H9 (cell line): Measurements from ENCODE around the gene SV2C. TPM values are rescaled to one million over a fixed set of nuclear protein-coding genes. Genes with fewer than 3 reads are reported as not detected.

Experiments
- DNase-seq: peaks from one replicate; pipeline ENCODE4 v3.0.0-alpha.2; 2017
- H2AFZ ChIP-seq: one replicate; pipeline ENCODE4 v1.6.1; 2013; ENCODE audit warnings: mild to moderate bottlenecking, low read length, control low read depth, moderate library complexity
- H2AK5ac ChIP-seq: 2 replicates; pipeline ENCODE4 v1.6.1; 2013; ENCODE audit warnings: low read length, control low read depth, mixed read lengths; ENCODE audit not compliant: insufficient read length
- H2BK120ac ChIP-seq: one replicate; pipeline ENCODE4 v1.6.1; 2013; ENCODE audit warnings: low read depth, mild to moderate bottlenecking, low read length, control low read depth, inconsistent platforms; ENCODE audit not compliant: poor library complexity, severe bottlenecking
- H2BK12ac ChIP-seq: 2 replicates; pipeline ENCODE4 v1.6.1; 2013; ENCODE audit warnings: low read length, control low read depth, mixed read lengths, low read depth; ENCODE audit not compliant: insufficient read length
- H2BK15ac ChIP-seq: 2 replicates; pipeline ENCODE4 v1.6.1; 2013; ENCODE audit warnings: low read depth, low read length, control low read depth
- H2BK20ac ChIP-seq: one replicate; pipeline ENCODE4 v1.6.1; 2013; ENCODE audit warnings: low read depth, mild to moderate bottlenecking, low read length, control low read depth, inconsistent platforms; ENCODE audit not compliant: poor library complexity, severe bottlenecking
- H2BK5ac ChIP-seq: 2 replicates; pipeline ENCODE4 v1.6.1; 2013; ENCODE audit warnings: low read length, control low read depth, mixed read lengths; ENCODE audit not compliant: insufficient read length
- H3K14ac ChIP-seq: 2 replicates; pipeline ENCODE4 v1.6.1; 2013; ENCODE audit warnings: low read length, control low read depth; ENCODE audit not compliant: insufficient read depth
- H3K18ac ChIP-seq: 2 replicates; pipeline ENCODE4 v1.6.1; 2013; ENCODE audit warnings: low read depth, mild to moderate bottlenecking, mixed read lengths, low read length, control low read depth; ENCODE audit not compliant: insufficient read length
- H3K23ac ChIP-seq: 2 replicates; pipeline ENCODE4 v1.6.1; 2013; ENCODE audit warnings: low read length, control low read depth, mixed read lengths, low read depth; ENCODE audit not compliant: insufficient read length
- H3K23me2 ChIP-seq: 2 replicates; pipeline ENCODE4 v1.6.1; 2013; ENCODE audit warnings: low read depth, mild to moderate bottlenecking, mixed read lengths, low read length, control low read depth; ENCODE audit not compliant: insufficient read length, poor library complexity, severe bottlenecking
- H3K27ac ChIP-seq: 2 replicates; pipeline ENCODE4 v1.5.1; 2013; ENCODE audit warnings: low read length, control low read depth, mixed read lengths, low read depth; ENCODE audit not compliant: insufficient read length
- H3K27me3 ChIP-seq: 2 replicates; pipeline ENCODE4 v1.6.1; 2013; ENCODE audit warnings: low read length, control low read depth, inconsistent platforms; ENCODE audit not compliant: insufficient read depth
- H3K4ac ChIP-seq: 2 replicates; pipeline ENCODE4 v1.6.1; 2013; ENCODE audit warnings: low read depth, mild to moderate bottlenecking, control low read depth, inconsistent platforms, low read length, moderate library complexity
- H3K4me1 ChIP-seq: 2 replicates; pipeline ENCODE4 v1.6.1; 2013; ENCODE audit warnings: low read length, control low read depth, inconsistent platforms; ENCODE audit not compliant: insufficient read depth
- H3K4me2 ChIP-seq: 2 replicates; pipeline ENCODE4 v1.6.1; 2013; ENCODE audit warnings: low read length, control low read depth, mixed read lengths; ENCODE audit not compliant: insufficient read length, insufficient read depth
- H3K56ac ChIP-seq: 2 replicates; pipeline ENCODE4 v1.6.1; 2013; ENCODE audit warnings: low read depth, mild to moderate bottlenecking, mixed read lengths, low read length, control low read depth; ENCODE audit not compliant: insufficient read length
- H3K79me1 ChIP-seq: 2 replicates; pipeline ENCODE4 v1.6.1; 2013; ENCODE audit warnings: low read depth, mild to moderate bottlenecking, moderate library complexity, low read length, control low read depth, inconsistent platforms; ENCODE audit not compliant: insufficient read depth, poor library complexity, severe bottlenecking
- H3K79me2 ChIP-seq: 2 replicates; pipeline ENCODE4 v1.6.1; 2013; ENCODE audit warnings: low read length, control low read depth, inconsistent platforms; ENCODE audit not compliant: insufficient read depth
- H3K9ac ChIP-seq: 2 replicates; pipeline ENCODE4 v1.6.1; 2013; ENCODE audit warnings: low read length, control low read depth, mixed read lengths; ENCODE audit not compliant: insufficient read length; ENCODE audit errors: extremely low read depth
- H3K9me3 ChIP-seq: one replicate; pipeline ENCODE4 v1.6.1; 2013; ENCODE audit warnings: low read depth, low read length, inconsistent platforms; ENCODE audit not compliant: control insufficient read depth
- H3T11ph ChIP-seq: one replicate; pipeline ENCODE4 v1.6.1; 2013; ENCODE audit warnings: mild to moderate bottlenecking, low read length, control low read depth, inconsistent platforms
- H4K20me1 ChIP-seq: one replicate; pipeline ENCODE4 v1.6.1; 2013; ENCODE audit not compliant: control insufficient read depth, insufficient read length, insufficient read depth
- H4K5ac ChIP-seq: 2 replicates; pipeline ENCODE4 v1.6.1; 2013; ENCODE audit warnings: low read depth, mild to moderate bottlenecking, mixed read lengths, low read length, control low read depth; ENCODE audit not compliant: insufficient read length
- H4K8ac ChIP-seq: replicated peaks from 2 replicates; pipeline ENCODE4 v1.6.1; 2013; ENCODE audit warnings: low read length, control low read depth, mixed read lengths, low read depth; ENCODE audit not compliant: insufficient read length
- H4K91ac ChIP-seq: 2 replicates; pipeline ENCODE4 v1.6.1; 2013; ENCODE audit warnings: low read depth, mild to moderate bottlenecking, moderate library complexity, mixed read lengths, low read length, control low read depth; ENCODE audit not compliant: insufficient read length
- H3K27ac Mint-ChIP-seq, 3 experiments: 2 replicates in 2 of 3; 3 replicates in 1 of 3; pipeline ENCODE4 v1.8.0; 2020 to 2021; ENCODE audit warnings: mixed read lengths in 3 of 3, mild to moderate bottlenecking in 1 of 3, moderate library complexity in 1 of 3
- H3K27me3 Mint-ChIP-seq: 2 replicates; pipeline ENCODE4 v1.8.0; 2021; ENCODE audit warnings: low read depth, mild to moderate bottlenecking, moderate library complexity, mixed read lengths
- H3K36me3 Mint-ChIP-seq, 3 experiments: 2 replicates in 2 of 3; 3 replicates in 1 of 3; pipeline ENCODE4 v1.8.0; 2020 to 2021; ENCODE audit warnings: low read depth in 3 of 3, mixed read lengths in 3 of 3; ENCODE audit not compliant: insufficient read depth in 1 of 3
- H3K4me1 Mint-ChIP-seq, 2 experiments: 2 replicates each; pipeline ENCODE4 v1.8.0; 2020; ENCODE audit warnings: mixed read lengths in 2 of 2
- H3K4me3 Mint-ChIP-seq, 2 experiments: 2 replicates in 1 of 2; 3 replicates in 1 of 2; pipeline ENCODE4 v1.8.0; 2020 to 2021; ENCODE audit warnings: mild to moderate bottlenecking in 2 of 2, mixed read lengths in 2 of 2, moderate library complexity in 1 of 2
- H3K9me3 Mint-ChIP-seq, 2 experiments: 2 replicates in 1 of 2; 3 replicates in 1 of 2; pipeline ENCODE4 v1.8.0; 2020; ENCODE audit warnings: mild to moderate bottlenecking in 2 of 2, mixed read lengths in 2 of 2, moderate library complexity in 1 of 2
- WGBS: extraction: QIAGEN DNeasy Blood & Tissue Kit; methylation state at CpG from one replicate; pipeline ENCODE4 v1.1.7; 2013; ENCODE audit warnings: missing lambda C conversion rate, low lambda C conversion rate, mixed read lengths; ENCODE audit not compliant: insufficient read length; ENCODE audit errors: extremely low coverage; 5-methylcytosine and 5-hydroxymethylcytosine counted together
- total RNA-seq: library from RNA; stranded (reverse); gene quantifications from 2 replicates; pipeline ENCODE4 v1.2.1, GENCODE V29; 2021
- TF ChIP-seq, protein P1 (sequence below): fragments of 200-600 bp; sonication (generic); conservative IDR thresholded peaks from 3 replicates; pipeline ENCODE4 v1.8.0; 2021; ENCODE audit warnings: antibody characterized with exemption, mild to moderate bottlenecking

SV2C gene
- total RNA-seq, 1 experiment from 2014 or later, result 0.09 TPM

DNA sequence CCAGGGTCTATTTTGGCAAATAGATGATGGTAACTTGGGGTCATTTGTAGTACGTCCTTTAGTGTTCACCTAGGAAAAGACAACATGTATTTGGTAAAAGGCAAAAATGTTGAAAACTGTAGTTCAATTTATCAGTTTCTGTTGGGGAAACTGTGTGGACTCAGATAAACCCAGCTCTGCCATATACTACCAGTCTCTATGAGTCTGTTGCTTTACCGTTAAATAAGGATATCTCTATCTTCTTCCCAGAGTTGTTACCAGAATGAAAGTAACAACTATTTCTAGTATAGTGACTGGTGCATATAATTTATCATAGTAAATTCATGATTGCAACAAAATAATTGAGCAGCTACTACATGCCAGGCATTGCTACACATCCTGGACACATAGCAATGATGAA, 316.1 kb downstream of the SV2C start:
- Histone ChIP-seq H3K4me1 (peaks cover 3% of the 10 kb centered on the region; the same call in 1 of the 2 replicates), H3K4me2 (no peak overlapping the region), H4K91ac (no peak overlapping the region), H4K20me1 (no peaks in the 10 kb centered on the region), H3K14ac (no peak overlapping the region), H3K9ac (no peak overlapping the region), H3T11ph (no peak overlapping the region), H3K27me3 (no peaks in the 10 kb centered on the region), H3K23ac (no peak overlapping the region), H2BK20ac (no peak overlapping the region), H2AK5ac (no peak overlapping the region), H2BK15ac (no peak overlapping the region), H3K27ac (no peak overlapping the region), H3K79me2 (peaks cover 2% of the 10 kb centered on the region; the same call in 1 of the 2 replicates), H2AFZ (no peak overlapping the region), H3K18ac (no peak overlapping the region), H2BK5ac (no peak overlapping the region), H4K8ac (no peak overlapping the region), H3K4ac (no peak overlapping the region), H3K56ac (no peak overlapping the region), H3K9me3 (no peaks in the 10 kb centered on the region), H3K23me2 (peaks cover 7% of the 10 kb centered on the region), H2BK12ac (no peak overlapping the region), H4K5ac (no peak overlapping the region), H2BK120ac (no peak overlapping the region), H3K79me1 (no peaks in the 10 kb centered on the region)
- no peak for DNase-seq
- no CpG with 5 or more reads among the region's 2 CpGs for WGBS
- Mint-ChIP-seq H3K27me3 (peaks cover 11% of the 10 kb centered on the region), H3K4me1 (peaks cover 7 to 17% of the 10 kb centered on the region in 2 experiments), H3K4me3 (no peak overlapping the region), H3K9me3 (no peaks in the 10 kb centered on the region), H3K27ac (no peak overlapping the region), H3K36me3 (no peaks in the 10 kb centered on the region)
- TF ChIP-seq, protein P1, sequence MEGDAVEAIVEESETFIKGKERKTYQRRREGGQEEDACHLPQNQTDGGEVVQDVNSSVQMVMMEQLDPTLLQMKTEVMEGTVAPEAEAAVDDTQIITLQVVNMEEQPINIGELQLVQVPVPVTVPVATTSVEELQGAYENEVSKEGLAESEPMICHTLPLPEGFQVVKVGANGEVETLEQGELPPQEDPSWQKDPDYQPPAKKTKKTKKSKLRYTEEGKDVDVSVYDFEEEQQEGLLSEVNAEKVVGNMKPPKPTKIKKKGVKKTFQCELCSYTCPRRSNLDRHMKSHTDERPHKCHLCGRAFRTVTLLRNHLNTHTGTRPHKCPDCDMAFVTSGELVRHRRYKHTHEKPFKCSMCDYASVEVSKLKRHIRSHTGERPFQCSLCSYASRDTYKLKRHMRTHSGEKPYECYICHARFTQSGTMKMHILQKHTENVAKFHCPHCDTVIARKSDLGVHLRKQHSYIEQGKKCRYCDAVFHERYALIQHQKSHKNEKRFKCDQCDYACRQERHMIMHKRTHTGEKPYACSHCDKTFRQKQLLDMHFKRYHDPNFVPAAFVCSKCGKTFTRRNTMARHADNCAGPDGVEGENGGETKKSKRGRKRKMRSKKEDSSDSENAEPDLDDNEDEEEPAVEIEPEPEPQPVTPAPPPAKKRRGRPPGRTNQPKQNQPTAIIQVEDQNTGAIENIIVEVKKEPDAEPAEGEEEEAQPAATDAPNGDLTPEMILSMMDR, result no peak
